Fibroblast of skin of abdomen (primary cell): Measurements from ENCODE around the gene AMER3.

Experiments used
- DNase-seq: peaks from one replicate; pipeline ENCODE4 v3.0.0-alpha.2; 2013

The AMER3 gene

GRCh38 chr2:130786076-130786475 is 30.7 kb downstream of the AMER3 start:
- no peak for DNase-seq

- no peak for DNase-seq
Observed at GRCh38 chr2:130787841-130788240, 32.5 kb downstream of the AMER3 start.

GRCh38 chr2:130790312-130790711 is 35.0 kb downstream of the AMER3 start:
- DNase-seq: no peak

- no peak for DNase-seq
Observed at GRCh38 chr2:130790804-130791616, 35.7 kb downstream of the AMER3 start.

- DNase-seq: no peak
Observed at GRCh38 chr2:130791617-130791939, 36.2 kb downstream of the AMER3 start.

- no peak for DNase-seq
Observed at GRCh38 chr2:130795431-130795830, 40.1 kb downstream of the AMER3 start.

GRCh38 chr2:130796290-130796689 is 41.0 kb downstream of the AMER3 start:
- no peak for DNase-seq

GRCh38 chr2:130797493-130798435 is 42.4 kb downstream of the AMER3 start:
- peak; percentile 85 for DNase-seq

- DNase-seq: peak; percentile 18
Observed at GRCh38 chr2:130798472-130799218, 43.3 kb downstream of the AMER3 start.

- no peak for DNase-seq
Observed at GRCh38 chr2:130799295-130799694, 44.0 kb downstream of the AMER3 start.

GRCh38 chr2:130805613-130806012 is 50.3 kb downstream of the AMER3 start:
- no peak for DNase-seq

GRCh38 chr2:130806370-130806769 is 51.0 kb downstream of the AMER3 start:
- DNase-seq: no peak

GRCh38 chr2:130807659-130808385 is 52.5 kb downstream of the AMER3 start:
- no peak for DNase-seq

GRCh38 chr2:130808482-130809268 is 53.3 kb downstream of the AMER3 start:
- DNase-seq: no peak

GRCh38 chr2:130810490-130810889 is 55.1 kb downstream of the AMER3 start:
- no peak for DNase-seq

GRCh38 chr2:130813722-130814121 is 58.4 kb downstream of the AMER3 start:
- no peak for DNase-seq

- DNase-seq: no peak
Observed at GRCh38 chr2:130814931-130815680, 59.8 kb downstream of the AMER3 start.
